Fibroblast of lung (primary cell): ENCODE results near the gene LAMA1. TPM values are rescaled to one million over a fixed set of nuclear protein-coding genes. Genes with fewer than 3 reads are reported as not detected.

Experiments used
- DNase-seq, 2 donors: peaks; one replicate each; pipeline versions ENCODE4 v3.0.0 to v3.0.0-alpha.2; 2010; ENCODE audit warnings: low read depth in 2 of 2
- H2AFZ ChIP-seq: 2 replicates; pipeline ENCODE4 v1.5.1; 2012; ENCODE audit warnings: low read length, control low read depth, inconsistent platforms
- H3K27ac ChIP-seq: 2 replicates; pipeline ENCODE4 v1.5.1; 2011; ENCODE audit warnings: low read length, control low read depth; ENCODE audit not compliant: insufficient read depth
- H3K27me3 ChIP-seq: 2 replicates; pipeline ENCODE4 v1.5.1; 2011; ENCODE audit warnings: mild to moderate bottlenecking, low read length; ENCODE audit not compliant: control insufficient read depth, insufficient read depth
- H3K36me3 ChIP-seq: 2 replicates; pipeline ENCODE4 v1.5.1; 2011; ENCODE audit warnings: low read length; ENCODE audit not compliant: control insufficient read depth, insufficient read depth
- H3K4me1 ChIP-seq: 2 replicates; pipeline ENCODE4 v1.5.1; 2011; ENCODE audit warnings: low read length; ENCODE audit not compliant: control insufficient read depth, insufficient read depth; ENCODE audit errors: extremely low read depth
- H3K4me2 ChIP-seq: 2 replicates; pipeline ENCODE4 v1.5.1; 2011; ENCODE audit warnings: low read length, control low read depth; ENCODE audit not compliant: insufficient read depth; ENCODE audit errors: extremely low read depth
- H3K4me3 ChIP-seq, 4 experiments: fragments of 200-600 bp in 1 of 4; sonication (generic) in 1 of 4; replicated peaks in 1 of 4; 2 replicates each; pipeline ENCODE4 v1.5.1; 2011 to 2016; ENCODE audit warnings: low read length in 4 of 4, low read depth in 3 of 4, mild to moderate bottlenecking in 3 of 4, control low read depth in 2 of 4, inconsistent platforms in 1 of 4, mixed read lengths in 1 of 4; ENCODE audit not compliant: insufficient read depth in 1 of 4; ENCODE audit errors: control extremely low read depth in 1 of 4
- H3K79me2 ChIP-seq: 2 replicates; pipeline ENCODE4 v1.5.1; 2012; ENCODE audit warnings: mild to moderate bottlenecking, low read length, inconsistent platforms; ENCODE audit not compliant: control insufficient read depth, insufficient read depth
- H3K9ac ChIP-seq: 2 replicates; pipeline ENCODE4 v1.5.1; 2011; ENCODE audit warnings: mild to moderate bottlenecking, low read length, control low read depth; ENCODE audit not compliant: insufficient read depth
- H3K9me3 ChIP-seq: 2 replicates; pipeline ENCODE4 v1.5.1; 2012; ENCODE audit warnings: low read depth, low read length; ENCODE audit not compliant: control insufficient read depth, insufficient read depth
- H4K20me1 ChIP-seq: 2 replicates; pipeline ENCODE4 v1.5.1; 2011; ENCODE audit warnings: low read length; ENCODE audit not compliant: control insufficient read depth, insufficient read depth; ENCODE audit errors: extremely low read depth
- CTCF ChIP-seq, 2 donors: IDR thresholded peaks in 1 of 2; conservative IDR thresholded peaks in 1 of 2; 1 replicate in 1 of 2; 2 replicates in 1 of 2; pipeline ENCODE4 v1.5.1; 2011 to 2012; ENCODE audit warnings: low read length in 2 of 2, control low read depth in 1 of 2, inconsistent platforms in 1 of 2, low read depth in 1 of 2, mild to moderate bottlenecking in 1 of 2
- EZH2 ChIP-seq: IDR thresholded peaks from 2 replicates; pipeline ENCODE4 v1.5.1; 2012; ENCODE audit warnings: low read length, control low read depth, mild to moderate bottlenecking; ENCODE audit errors: missing control alignments
- polyA plus RNA-seq, 2 donors: library from polyadenylated mRNA; depleted of rRNA in 1 of 2; stranded (reverse) in 1 of 2; unstranded in 1 of 2; fragments of >200 nt; gene quantifications; 2 replicates each; pipeline ENCODE4 v1.2.1, GENCODE V29; 2011 to 2012; ENCODE audit warnings: missing spikeins in 1 of 2
- total RNA-seq: library from RNA; depleted of rRNA; stranded (reverse); fragments of >200 nt; gene quantifications from 2 replicates; pipeline ENCODE4 v1.2.1, GENCODE V29; 2014

Gene LAMA1
- total and polyA plus RNA-seq, 2 donors (not counting 1 experiment from before 2014, with no cell fraction given): 1.2 to 5.8 TPM

DNA sequence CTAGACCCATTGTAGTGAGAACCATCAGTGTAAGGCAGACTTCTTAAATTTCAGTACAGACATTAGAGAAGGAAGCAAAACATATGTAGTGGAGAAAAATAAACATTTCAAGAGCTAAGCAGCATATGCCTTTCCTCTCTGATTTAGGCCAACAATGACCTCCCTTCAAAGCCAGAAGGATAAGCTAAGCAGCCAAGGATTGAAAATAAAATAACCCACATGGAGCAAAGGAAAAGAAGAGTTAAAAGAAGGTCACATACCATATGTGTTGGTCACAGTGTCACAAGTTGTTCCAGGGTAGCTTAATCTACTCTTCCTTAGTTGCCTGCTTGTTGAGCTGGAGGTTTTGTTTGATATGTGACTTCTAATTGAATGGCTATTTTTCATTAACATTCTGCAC is 15.6 kb upstream of the LAMA1 start:
- H4K20me1 ChIP-seq: no peaks in the 10 kb centered on the region
- DNase-seq: peak; percentile 41 to 44
- H2AFZ ChIP-seq: no peak overlapping the region
- no peak overlapping the region for H3K4me2 ChIP-seq
- TF ChIP-seq CTCF (conservative IDR thresholded peaks at IDR 0.05 in 1 of 2, IDR thresholded peaks at IDR 0.05 in 1 of 2; ENCODE audit: low read depth in 1 of 2, low read length in 2 of 2): no peak
- no peaks in the 10 kb centered on the region for H3K27me3 ChIP-seq
- H3K4me3 ChIP-seq: no peak overlapping the region
- H3K79me2 ChIP-seq: no peaks in the 10 kb centered on the region
- H3K4me1 ChIP-seq: no peaks in the 10 kb centered on the region
- no peak overlapping the region for H3K27ac ChIP-seq
- H3K9me3 ChIP-seq: no peaks in the 10 kb centered on the region
- no peak overlapping the region for H3K9ac ChIP-seq
- H3K36me3 ChIP-seq: no peaks in the 10 kb centered on the region

DNA sequence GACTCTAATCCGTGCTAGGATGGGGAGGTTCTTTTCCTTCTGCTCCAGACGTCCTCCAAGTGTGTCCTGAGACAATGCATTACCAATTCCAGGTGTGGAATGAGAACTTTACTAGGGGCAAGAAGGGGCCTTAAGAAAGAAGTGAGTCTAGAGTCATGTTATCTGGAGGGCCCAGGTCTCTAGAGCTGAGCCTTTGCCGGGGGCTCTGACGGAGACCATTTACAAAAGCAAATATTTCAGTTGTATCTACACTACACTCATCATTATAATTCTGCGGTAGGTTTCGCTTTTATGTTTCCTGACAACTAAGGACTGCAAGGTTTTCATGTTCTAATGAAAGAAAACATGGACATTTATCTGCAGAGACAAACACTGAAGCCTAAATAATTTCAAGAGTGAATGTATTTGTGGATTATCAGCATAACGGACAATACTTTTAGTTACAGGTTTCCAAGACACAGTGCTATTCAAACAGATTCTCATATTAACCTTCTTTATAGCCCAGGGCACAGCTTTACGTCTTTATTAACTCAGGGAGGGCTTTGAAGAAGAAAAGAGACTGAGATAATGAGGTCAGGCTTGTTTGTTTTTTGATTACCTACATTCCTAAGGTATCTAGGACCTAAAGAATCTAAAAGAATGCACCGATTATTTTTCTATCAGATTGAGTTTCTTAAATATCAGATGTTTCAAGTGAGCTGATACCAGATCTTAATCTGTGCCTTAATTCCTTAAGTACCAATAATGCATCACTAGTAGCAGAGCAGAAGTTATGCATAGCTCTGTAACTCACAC is 15.0 kb upstream of the LAMA1 start:
- Histone ChIP-seq H3K27ac (no peak overlapping the region), H4K20me1 (no peaks in the 10 kb centered on the region), H3K36me3 (no peaks in the 10 kb centered on the region), H3K4me2 (no peak overlapping the region), H3K9ac (no peak overlapping the region), H3K4me3 (no peak overlapping the region), H2AFZ (no peak overlapping the region), H3K4me1 (no peaks in the 10 kb centered on the region), H3K79me2 (no peaks in the 10 kb centered on the region), H3K9me3 (no peaks in the 10 kb centered on the region), H3K27me3 (no peaks in the 10 kb centered on the region)
- no peak for DNase-seq
- no peak for TF ChIP-seq EZH2
- no peak for TF ChIP-seq CTCF (conservative IDR thresholded peaks at IDR 0.05 in 1 of 2, IDR thresholded peaks at IDR 0.05 in 1 of 2; ENCODE audit: low read depth in 1 of 2, low read length in 2 of 2)

DNA sequence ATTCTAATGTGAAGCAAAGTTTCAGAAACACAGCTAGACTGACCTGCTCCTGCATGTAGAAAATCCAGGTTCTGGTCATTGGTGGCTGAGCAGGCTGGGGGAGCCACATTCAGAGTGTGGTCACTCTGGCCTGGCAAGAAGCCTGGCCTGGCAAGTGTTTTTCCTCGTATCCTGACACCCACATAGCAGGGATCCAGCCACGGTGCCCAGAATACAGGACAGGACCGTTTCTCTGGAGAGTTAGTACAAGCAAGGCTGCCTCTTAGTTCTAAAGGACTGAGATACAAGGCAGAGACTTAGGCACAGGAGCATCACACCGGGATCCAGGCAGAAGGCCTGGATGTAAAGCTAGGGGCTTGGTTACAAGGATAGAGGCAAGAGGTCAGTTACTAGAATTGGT is 4.8 kb upstream of the LAMA1 start:
- no peak overlapping the region for H3K4me2 ChIP-seq
- H3K27ac ChIP-seq: no peak overlapping the region
- H3K4me1 ChIP-seq: no peaks in the 10 kb centered on the region
- H3K36me3 ChIP-seq: no peaks in the 10 kb centered on the region
- no peak overlapping the region for H3K9ac ChIP-seq
- DNase-seq: no peak
- no peak overlapping the region for H3K4me3 ChIP-seq
- TF ChIP-seq EZH2 (no peak), CTCF (conservative IDR thresholded peaks at IDR 0.05 in 1 of 2, IDR thresholded peaks at IDR 0.05 in 1 of 2; ENCODE audit: low read depth in 1 of 2, low read length in 2 of 2) (no peak)
- no peak overlapping the region for H2AFZ ChIP-seq
- H3K79me2 ChIP-seq: no peaks in the 10 kb centered on the region
- H4K20me1 ChIP-seq: no peaks in the 10 kb centered on the region
- no peaks in the 10 kb centered on the region for H3K9me3 ChIP-seq
- no peaks in the 10 kb centered on the region for H3K27me3 ChIP-seq
